GM19438 (cell line): ENCODE data around the gene MRPS9.

Experiments
- ATAC-seq: cut with Tn5 transposase; IDR thresholded peaks from one replicate; pipeline ENCODE4 v1.9.1; 2021; ENCODE audit warnings: low read depth; ENCODE audit not compliant: unreplicated experiment

Gene MRPS9

DNA sequence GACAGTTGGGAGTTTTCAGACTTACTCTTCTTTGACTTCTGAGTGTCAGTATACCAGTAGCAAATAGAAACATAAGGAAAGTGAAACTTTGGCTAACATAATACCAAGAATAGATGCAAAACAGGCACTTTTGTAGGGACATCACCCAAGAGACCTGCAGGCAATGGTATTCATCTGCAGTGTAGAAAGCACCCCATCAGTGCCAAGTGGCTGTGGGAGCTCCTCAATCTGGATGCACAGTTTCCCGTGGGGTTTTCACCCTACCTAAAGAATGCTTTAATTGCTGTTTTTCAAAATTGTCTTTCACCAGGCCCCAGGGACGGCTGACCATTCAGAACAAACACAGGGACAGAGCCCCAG is 107.1 kb downstream of the MRPS9 start:
- ATAC-seq, result no peak

DNA sequence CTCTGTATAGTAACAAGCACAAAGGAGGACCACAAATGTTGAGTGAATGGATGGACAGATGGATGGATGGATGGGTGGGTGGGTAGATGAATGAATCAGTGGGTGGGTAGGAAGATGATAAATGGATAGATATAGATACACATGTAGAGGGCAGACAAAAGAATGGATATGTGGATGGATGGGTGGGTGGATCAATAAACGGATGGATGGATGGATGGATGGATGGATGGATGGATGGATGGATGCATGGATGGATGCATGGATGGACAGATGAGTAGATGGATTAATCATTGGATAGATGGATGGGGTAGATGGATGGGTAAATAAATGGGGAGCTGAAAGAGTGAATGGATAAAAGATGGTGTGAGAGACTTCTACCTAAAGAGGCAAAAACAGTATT is 111.4 kb downstream of the MRPS9 start:
- ATAC-seq, result no peak
